Measurements from ENCODE around the gene ZCCHC7. TPM values are rescaled to one million over a fixed set of nuclear protein-coding genes. Genes with fewer than 3 reads are reported as not detected.

The ZCCHC7 gene
- total and polyA plus RNA-seq, 9 of the 15 experiments (the other 6 are each of a cell fraction or from before 2014, with no cell fraction given) = 34.1 to 68.9 (median 48.8) TPM

- TF ChIP-seq TAF7 (tag; IDR thresholded peaks at IDR 0.05) (no peak), ADNP (tag; IDR thresholded peaks at IDR 0.05) (no peak), SOX6 (IDR thresholded peaks at IDR 0.05) (peak; percentile 23; the same call in 1 of the 2 replicates), ARID2 (IDR thresholded peaks at IDR 0.05) (no peak), HES1 (IDR thresholded peaks at IDR 0.05; ENCODE audit: low read depth) (no peak), CHCHD3 (CRISPR knock-in tag; IDR thresholded peaks at IDR 0.05) (no peak), HNRNPK (IDR thresholded peaks at IDR 0.05; ENCODE audit: low read depth, low read length, poor library complexity, severe bottlenecking) (no peak), ZNF384 (IDR thresholded peaks at IDR 0.05; ENCODE audit: low read depth, low read length) (no peak), HMGN3 (IDR thresholded peaks at IDR 0.05; ENCODE audit: borderline replicate concordance, extremely low read depth, insufficient read length, low read depth, low read length) (no peak), EGR1 (conservative IDR thresholded peaks at IDR 0.05) (no peak), MTF1 (CRISPR knock-in tag; IDR thresholded peaks at IDR 0.05; ENCODE audit: borderline replicate concordance) (no peak), CAMTA2 (CRISPR knock-in tag; conservative IDR thresholded peaks at IDR 0.05) (no peak), ILF3 (IDR thresholded peaks at IDR 0.05; ENCODE audit: borderline replicate concordance) (no peak), NFE2 (IDR thresholded peaks at IDR 0.05; ENCODE audit: low read depth) (peak; percentile 88)
- TF ChIP-seq, protein P1, sequence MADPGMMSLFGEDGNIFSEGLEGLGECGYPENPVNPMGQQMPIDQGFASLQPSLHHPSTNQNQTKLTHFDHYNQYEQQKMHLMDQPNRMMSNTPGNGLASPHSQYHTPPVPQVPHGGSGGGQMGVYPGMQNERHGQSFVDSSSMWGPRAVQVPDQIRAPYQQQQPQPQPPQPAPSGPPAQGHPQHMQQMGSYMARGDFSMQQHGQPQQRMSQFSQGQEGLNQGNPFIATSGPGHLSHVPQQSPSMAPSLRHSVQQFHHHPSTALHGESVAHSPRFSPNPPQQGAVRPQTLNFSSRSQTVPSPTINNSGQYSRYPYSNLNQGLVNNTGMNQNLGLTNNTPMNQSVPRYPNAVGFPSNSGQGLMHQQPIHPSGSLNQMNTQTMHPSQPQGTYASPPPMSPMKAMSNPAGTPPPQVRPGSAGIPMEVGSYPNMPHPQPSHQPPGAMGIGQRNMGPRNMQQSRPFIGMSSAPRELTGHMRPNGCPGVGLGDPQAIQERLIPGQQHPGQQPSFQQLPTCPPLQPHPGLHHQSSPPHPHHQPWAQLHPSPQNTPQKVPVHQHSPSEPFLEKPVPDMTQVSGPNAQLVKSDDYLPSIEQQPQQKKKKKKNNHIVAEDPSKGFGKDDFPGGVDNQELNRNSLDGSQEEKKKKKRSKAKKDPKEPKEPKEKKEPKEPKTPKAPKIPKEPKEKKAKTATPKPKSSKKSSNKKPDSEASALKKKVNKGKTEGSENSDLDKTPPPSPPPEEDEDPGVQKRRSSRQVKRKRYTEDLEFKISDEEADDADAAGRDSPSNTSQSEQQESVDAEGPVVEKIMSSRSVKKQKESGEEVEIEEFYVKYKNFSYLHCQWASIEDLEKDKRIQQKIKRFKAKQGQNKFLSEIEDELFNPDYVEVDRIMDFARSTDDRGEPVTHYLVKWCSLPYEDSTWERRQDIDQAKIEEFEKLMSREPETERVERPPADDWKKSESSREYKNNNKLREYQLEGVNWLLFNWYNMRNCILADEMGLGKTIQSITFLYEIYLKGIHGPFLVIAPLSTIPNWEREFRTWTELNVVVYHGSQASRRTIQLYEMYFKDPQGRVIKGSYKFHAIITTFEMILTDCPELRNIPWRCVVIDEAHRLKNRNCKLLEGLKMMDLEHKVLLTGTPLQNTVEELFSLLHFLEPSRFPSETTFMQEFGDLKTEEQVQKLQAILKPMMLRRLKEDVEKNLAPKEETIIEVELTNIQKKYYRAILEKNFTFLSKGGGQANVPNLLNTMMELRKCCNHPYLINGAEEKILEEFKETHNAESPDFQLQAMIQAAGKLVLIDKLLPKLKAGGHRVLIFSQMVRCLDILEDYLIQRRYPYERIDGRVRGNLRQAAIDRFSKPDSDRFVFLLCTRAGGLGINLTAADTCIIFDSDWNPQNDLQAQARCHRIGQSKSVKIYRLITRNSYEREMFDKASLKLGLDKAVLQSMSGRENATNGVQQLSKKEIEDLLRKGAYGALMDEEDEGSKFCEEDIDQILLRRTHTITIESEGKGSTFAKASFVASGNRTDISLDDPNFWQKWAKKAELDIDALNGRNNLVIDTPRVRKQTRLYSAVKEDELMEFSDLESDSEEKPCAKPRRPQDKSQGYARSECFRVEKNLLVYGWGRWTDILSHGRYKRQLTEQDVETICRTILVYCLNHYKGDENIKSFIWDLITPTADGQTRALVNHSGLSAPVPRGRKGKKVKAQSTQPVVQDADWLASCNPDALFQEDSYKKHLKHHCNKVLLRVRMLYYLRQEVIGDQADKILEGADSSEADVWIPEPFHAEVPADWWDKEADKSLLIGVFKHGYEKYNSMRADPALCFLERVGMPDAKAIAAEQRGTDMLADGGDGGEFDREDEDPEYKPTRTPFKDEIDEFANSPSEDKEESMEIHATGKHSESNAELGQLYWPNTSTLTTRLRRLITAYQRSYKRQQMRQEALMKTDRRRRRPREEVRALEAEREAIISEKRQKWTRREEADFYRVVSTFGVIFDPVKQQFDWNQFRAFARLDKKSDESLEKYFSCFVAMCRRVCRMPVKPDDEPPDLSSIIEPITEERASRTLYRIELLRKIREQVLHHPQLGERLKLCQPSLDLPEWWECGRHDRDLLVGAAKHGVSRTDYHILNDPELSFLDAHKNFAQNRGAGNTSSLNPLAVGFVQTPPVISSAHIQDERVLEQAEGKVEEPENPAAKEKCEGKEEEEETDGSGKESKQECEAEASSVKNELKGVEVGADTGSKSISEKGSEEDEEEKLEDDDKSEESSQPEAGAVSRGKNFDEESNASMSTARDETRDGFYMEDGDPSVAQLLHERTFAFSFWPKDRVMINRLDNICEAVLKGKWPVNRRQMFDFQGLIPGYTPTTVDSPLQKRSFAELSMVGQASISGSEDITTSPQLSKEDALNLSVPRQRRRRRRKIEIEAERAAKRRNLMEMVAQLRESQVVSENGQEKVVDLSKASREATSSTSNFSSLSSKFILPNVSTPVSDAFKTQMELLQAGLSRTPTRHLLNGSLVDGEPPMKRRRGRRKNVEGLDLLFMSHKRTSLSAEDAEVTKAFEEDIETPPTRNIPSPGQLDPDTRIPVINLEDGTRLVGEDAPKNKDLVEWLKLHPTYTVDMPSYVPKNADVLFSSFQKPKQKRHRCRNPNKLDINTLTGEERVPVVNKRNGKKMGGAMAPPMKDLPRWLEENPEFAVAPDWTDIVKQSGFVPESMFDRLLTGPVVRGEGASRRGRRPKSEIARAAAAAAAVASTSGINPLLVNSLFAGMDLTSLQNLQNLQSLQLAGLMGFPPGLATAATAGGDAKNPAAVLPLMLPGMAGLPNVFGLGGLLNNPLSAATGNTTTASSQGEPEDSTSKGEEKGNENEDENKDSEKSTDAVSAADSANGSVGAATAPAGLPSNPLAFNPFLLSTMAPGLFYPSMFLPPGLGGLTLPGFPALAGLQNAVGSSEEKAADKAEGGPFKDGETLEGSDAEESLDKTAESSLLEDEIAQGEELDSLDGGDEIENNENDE (IDR thresholded peaks at IDR 0.05; ENCODE audit: low read depth, low read length) = no peak
- TF ChIP-seq, protein P2, sequence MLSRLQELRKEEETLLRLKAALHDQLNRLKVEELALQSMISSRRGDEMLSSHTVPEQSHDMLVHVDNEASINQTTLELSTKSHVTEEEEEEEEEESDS (CRISPR knock-in tag; IDR thresholded peaks at IDR 0.05) = no peak
These were observed 16.0 kb upstream of the ZCCHC7 start (continued) for GRCh38 chr9:37104183-37104889.
